ENCODE measurements around the gene MICAL2.
A peak's percentile ranks its signal among the peaks of the same experiment; 100 is the strongest.

Gene MICAL2

DNA sequence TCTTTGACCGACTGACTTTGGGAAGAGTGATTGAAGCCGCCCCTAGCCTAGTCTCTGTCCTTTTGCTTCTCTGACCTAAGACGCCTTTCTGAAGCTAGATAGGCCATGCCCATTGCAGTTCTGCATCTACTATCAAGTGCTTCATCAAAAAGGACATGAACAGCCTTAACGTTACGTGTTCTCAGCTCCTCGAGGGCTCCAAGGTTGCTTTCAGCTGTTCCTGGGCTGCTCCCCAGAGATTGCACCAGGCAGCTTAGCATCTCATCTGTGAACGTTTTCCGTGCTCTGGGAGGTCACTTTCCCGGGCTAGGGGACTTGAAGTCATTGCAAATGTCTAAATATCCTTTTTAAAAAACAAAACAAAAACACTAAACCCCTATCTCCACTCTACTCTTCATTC lies 13.9 kb downstream of the MICAL2 start:
- ATAC-seq, result no peak
- TF ChIP-seq ZNF8 (CRISPR knock-in tag; IDR thresholded peaks at IDR 0.05) (no peak), TCF4 (CRISPR knock-in tag; IDR thresholded peaks at IDR 0.05; ENCODE audit: borderline replicate concordance) (no peak)

DNA sequence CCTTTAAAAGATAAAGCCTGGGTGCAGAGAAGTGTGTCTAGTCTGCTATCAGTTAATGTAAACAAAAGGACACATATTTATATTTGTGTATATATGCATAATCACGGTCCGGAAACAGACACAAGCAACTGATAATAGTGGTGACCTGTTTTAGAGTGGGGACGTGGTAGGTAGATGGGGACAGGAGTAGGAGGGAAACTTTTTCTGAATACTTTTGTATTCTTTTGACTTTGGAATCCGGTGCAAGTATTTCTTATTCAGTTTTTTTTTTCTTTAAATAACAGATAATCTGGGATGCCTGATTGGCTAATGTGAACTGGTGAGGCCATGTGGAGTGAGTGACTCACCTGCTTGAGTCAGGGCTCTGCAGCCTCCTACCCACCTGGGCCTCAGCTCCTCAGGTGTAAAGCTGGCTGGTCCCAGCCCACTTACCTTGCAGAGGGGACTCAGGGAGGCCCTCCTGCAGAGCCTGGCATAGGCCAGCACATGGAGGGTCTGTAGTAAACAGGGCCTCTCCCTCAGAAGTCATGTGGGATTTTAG lies 15.3 kb downstream of the MICAL2 start:
- ATAC-seq, result no peak
- TF ChIP-seq ARNTL (CRISPR knock-in tag; IDR thresholded peaks at IDR 0.05; ENCODE audit: borderline replicate concordance, low read depth) (no peak), ZNF8 (CRISPR knock-in tag; IDR thresholded peaks at IDR 0.05) (no peak), ESRRG (CRISPR knock-in tag; IDR thresholded peaks at IDR 0.05) (no peak), ISL1 (CRISPR knock-in tag; IDR thresholded peaks at IDR 0.05) (no peak), TCF4 (CRISPR knock-in tag; IDR thresholded peaks at IDR 0.05; ENCODE audit: borderline replicate concordance) (no peak), ZFP3 (CRISPR knock-in tag; IDR thresholded peaks at IDR 0.05) (no peak), PPARA (CRISPR knock-in tag; IDR thresholded peaks at IDR 0.05; ENCODE audit: borderline replicate concordance) (no peak), ZNF70 (CRISPR knock-in tag; IDR thresholded peaks at IDR 0.05) (no peak), ZFP30 (CRISPR knock-in tag; IDR thresholded peaks at IDR 0.05) (no peak), TOX (CRISPR knock-in tag; IDR thresholded peaks at IDR 0.05; ENCODE audit: borderline replicate concordance) (no peak), ZC3H10 (CRISPR knock-in tag; IDR thresholded peaks at IDR 0.05) (no peak), ZNF565 (CRISPR knock-in tag; conservative IDR thresholded peaks at IDR 0.05; ENCODE audit: low read depth) (no peak), RARB (CRISPR knock-in tag; IDR thresholded peaks at IDR 0.05) (no peak)
- TF ChIP-seq, protein P1, sequence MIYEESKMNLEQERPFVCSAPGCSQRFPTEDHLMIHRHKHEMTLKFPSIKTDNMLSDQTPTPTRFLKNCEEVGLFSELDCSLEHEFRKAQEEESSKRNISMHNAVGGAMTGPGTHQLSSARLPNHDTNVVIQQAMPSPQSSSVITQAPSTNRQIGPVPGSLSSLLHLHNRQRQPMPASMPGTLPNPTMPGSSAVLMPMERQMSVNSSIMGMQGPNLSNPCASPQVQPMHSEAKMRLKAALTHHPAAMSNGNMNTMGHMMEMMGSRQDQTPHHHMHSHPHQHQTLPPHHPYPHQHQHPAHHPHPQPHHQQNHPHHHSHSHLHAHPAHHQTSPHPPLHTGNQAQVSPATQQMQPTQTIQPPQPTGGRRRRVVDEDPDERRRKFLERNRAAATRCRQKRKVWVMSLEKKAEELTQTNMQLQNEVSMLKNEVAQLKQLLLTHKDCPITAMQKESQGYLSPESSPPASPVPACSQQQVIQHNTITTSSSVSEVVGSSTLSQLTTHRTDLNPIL (CRISPR knock-in tag; IDR thresholded peaks at IDR 0.05; ENCODE audit: low read depth), result no peak
- TF ChIP-seq, protein P2, sequence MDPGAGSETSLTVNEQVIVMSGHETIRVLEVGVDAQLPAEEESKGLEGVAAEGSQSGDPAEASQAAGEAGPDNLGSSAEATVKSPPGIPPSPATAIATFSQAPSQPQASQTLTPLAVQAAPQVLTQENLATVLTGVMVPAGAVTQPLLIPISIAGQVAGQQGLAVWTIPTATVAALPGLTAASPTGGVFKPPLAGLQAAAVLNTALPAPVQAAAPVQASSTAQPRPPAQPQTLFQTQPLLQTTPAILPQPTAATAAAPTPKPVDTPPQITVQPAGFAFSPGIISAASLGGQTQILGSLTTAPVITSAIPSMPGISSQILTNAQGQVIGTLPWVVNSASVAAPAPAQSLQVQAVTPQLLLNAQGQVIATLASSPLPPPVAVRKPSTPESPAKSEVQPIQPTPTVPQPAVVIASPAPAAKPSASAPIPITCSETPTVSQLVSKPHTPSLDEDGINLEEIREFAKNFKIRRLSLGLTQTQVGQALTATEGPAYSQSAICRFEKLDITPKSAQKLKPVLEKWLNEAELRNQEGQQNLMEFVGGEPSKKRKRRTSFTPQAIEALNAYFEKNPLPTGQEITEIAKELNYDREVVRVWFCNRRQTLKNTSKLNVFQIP (CRISPR knock-in tag; IDR thresholded peaks at IDR 0.05; ENCODE audit: borderline replicate concordance, low read depth), result no peak
- TF ChIP-seq, protein P3, sequence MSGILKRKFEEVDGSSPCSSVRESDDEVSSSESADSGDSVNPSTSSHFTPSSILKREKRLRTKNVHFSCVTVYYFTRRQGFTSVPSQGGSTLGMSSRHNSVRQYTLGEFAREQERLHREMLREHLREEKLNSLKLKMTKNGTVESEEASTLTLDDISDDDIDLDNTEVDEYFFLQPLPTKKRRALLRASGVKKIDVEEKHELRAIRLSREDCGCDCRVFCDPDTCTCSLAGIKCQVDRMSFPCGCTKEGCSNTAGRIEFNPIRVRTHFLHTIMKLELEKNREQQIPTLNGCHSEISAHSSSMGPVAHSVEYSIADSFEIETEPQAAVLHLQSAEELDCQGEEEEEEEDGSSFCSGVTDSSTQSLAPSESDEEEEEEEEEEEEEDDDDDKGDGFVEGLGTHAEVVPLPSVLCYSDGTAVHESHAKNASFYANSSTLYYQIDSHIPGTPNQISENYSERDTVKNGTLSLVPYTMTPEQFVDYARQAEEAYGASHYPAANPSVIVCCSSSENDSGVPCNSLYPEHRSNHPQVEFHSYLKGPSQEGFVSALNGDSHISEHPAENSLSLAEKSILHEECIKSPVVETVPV (CRISPR knock-in tag; IDR thresholded peaks at IDR 0.05), result no peak

DNA sequence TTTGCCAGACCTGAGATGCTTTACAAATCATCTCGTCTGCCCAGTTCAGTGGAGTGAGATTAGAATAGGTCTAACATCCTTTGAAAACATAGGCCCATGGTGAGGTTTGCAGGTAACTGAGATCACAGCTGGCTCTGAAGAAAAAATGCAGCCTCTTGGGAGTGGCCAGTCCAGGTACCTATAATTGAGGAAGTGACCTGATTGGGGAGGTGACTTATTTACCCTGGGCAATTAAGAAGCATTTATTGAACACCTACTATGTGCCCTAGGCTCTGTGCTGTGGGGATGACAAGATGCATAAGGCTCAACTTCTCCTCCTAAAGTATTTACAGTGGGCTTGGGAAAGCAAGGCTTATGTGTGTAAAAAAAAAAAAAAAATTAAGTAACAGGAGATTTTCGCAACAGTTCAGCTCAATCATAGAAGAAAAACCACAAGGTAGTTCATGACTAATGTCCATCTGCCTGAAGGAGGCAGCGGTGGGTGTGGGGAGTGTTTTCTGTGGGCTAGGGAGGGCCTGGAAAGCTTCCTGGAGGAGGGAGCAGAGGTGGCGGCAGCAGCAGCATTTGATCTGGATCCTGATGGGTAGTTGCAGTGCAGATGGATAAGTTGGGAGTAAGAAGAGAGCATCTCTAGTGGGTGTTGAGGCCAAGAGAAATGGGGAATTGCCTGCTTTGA lies 16.1 kb downstream of the MICAL2 start:
- peak; percentile 13; the same call in 1 of the 3 replicates for ATAC-seq
- TF ChIP-seq OSR1 (CRISPR knock-in tag; IDR thresholded peaks at IDR 0.05) (no peak), RARB (CRISPR knock-in tag; IDR thresholded peaks at IDR 0.05) (no peak), ZNF70 (CRISPR knock-in tag; IDR thresholded peaks at IDR 0.05) (no peak), BACH2 (CRISPR knock-in tag; IDR thresholded peaks at IDR 0.05; ENCODE audit: borderline replicate concordance) (no peak), PPARA (CRISPR knock-in tag; IDR thresholded peaks at IDR 0.05; ENCODE audit: borderline replicate concordance) (no peak), ARNTL (CRISPR knock-in tag; IDR thresholded peaks at IDR 0.05; ENCODE audit: borderline replicate concordance, low read depth) (no peak), ZNF8 (CRISPR knock-in tag; IDR thresholded peaks at IDR 0.05) (no peak), TOX (CRISPR knock-in tag; IDR thresholded peaks at IDR 0.05; ENCODE audit: borderline replicate concordance) (no peak), TCF4 (CRISPR knock-in tag; IDR thresholded peaks at IDR 0.05; ENCODE audit: borderline replicate concordance) (no peak), ZNF565 (CRISPR knock-in tag; conservative IDR thresholded peaks at IDR 0.05; ENCODE audit: low read depth) (no peak), CSDC2 (CRISPR knock-in tag; IDR thresholded peaks at IDR 0.05) (no peak), ZFP30 (CRISPR knock-in tag; IDR thresholded peaks at IDR 0.05) (no peak)
- TF ChIP-seq, protein P4, sequence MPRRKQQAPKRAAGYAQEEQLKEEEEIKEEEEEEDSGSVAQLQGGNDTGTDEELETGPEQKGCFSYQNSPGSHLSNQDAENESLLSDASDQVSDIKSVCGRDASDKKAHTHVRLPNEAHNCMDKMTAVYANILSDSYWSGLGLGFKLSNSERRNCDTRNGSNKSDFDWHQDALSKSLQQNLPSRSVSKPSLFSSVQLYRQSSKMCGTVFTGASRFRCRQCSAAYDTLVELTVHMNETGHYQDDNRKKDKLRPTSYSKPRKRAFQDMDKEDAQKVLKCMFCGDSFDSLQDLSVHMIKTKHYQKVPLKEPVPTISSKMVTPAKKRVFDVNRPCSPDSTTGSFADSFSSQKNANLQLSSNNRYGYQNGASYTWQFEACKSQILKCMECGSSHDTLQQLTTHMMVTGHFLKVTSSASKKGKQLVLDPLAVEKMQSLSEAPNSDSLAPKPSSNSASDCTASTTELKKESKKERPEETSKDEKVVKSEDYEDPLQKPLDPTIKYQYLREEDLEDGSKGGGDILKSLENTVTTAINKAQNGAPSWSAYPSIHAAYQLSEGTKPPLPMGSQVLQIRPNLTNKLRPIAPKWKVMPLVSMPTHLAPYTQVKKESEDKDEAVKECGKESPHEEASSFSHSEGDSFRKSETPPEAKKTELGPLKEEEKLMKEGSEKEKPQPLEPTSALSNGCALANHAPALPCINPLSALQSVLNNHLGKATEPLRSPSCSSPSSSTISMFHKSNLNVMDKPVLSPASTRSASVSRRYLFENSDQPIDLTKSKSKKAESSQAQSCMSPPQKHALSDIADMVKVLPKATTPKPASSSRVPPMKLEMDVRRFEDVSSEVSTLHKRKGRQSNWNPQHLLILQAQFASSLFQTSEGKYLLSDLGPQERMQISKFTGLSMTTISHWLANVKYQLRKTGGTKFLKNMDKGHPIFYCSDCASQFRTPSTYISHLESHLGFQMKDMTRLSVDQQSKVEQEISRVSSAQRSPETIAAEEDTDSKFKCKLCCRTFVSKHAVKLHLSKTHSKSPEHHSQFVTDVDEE (CRISPR knock-in tag; IDR thresholded peaks at IDR 0.05), result no peak
- TF ChIP-seq, protein P1 (CRISPR knock-in tag; IDR thresholded peaks at IDR 0.05; ENCODE audit: low read depth), result no peak
- TF ChIP-seq, protein P3 (CRISPR knock-in tag; IDR thresholded peaks at IDR 0.05), result no peak
- TF ChIP-seq, protein P5, sequence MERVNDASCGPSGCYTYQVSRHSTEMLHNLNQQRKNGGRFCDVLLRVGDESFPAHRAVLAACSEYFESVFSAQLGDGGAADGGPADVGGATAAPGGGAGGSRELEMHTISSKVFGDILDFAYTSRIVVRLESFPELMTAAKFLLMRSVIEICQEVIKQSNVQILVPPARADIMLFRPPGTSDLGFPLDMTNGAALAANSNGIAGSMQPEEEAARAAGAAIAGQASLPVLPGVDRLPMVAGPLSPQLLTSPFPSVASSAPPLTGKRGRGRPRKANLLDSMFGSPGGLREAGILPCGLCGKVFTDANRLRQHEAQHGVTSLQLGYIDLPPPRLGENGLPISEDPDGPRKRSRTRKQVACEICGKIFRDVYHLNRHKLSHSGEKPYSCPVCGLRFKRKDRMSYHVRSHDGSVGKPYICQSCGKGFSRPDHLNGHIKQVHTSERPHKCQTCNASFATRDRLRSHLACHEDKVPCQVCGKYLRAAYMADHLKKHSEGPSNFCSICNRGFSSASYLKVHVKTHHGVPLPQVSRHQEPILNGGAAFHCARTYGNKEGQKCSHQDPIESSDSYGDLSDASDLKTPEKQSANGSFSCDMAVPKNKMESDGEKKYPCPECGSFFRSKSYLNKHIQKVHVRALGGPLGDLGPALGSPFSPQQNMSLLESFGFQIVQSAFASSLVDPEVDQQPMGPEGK (CRISPR knock-in tag; IDR thresholded peaks at IDR 0.05; ENCODE audit: borderline replicate concordance), result no peak
